Hypothalamus (tissue), 51 donors: ENCODE data around the gene RAD52.
A peak's percentile ranks its signal among the peaks of the same experiment; 100 is the strongest.

Source experiments
- DNase-seq, 51 donors: peaks; one replicate each; lab custom pipeline; 2025; lab: John Stamatoyannopoulos, UW

Gene RAD52

GRCh38 chr12:949453-950191 is at the start of gene RAD52:
TSS of gene RAD52 (minus strand) at chr12:949694. CDS start at chr12:933058, 16,636 bp downstream.
- peak; percentile 88 to 100 (median 96) for DNase-seq

GRCh38 chr12:998020-998874 is 48.8 kb upstream of the RAD52 start:
- DNase-seq, result peak in 1 of 51 donors; percentile 40

- no peak for DNase-seq
Observed at GRCh38 chr12:997505-997904, 48.0 kb upstream of the RAD52 start.

- no peak for DNase-seq
Observed at GRCh38 chr12:996881-997280, 47.4 kb upstream of the RAD52 start.

GRCh38 chr12:992647-993046 is 43.2 kb upstream of the RAD52 start:
- DNase-seq, result no peak

- peak in 21 of 51 donors; percentile 9 to 71 (median 54) for DNase-seq
Observed at GRCh38 chr12:991350-992333, 42.1 kb upstream of the RAD52 start.

- peak; percentile 48 to 98 (median 84) for DNase-seq
Observed at GRCh38 chr12:990661-991349, 41.3 kb upstream of the RAD52 start, which contains the start of gene ERC1. TSS of gene ERC1 (plus strand) at chr12:991223. CDS start at chr12:1027904, 36,681 bp downstream.

GRCh38 chr12:989751-990660 is 40.5 kb upstream of the RAD52 start:
- DNase-seq, result peak in 34 of 51 donors; percentile 3 to 80 (median 54)

GRCh38 chr12:989051-989450 is 39.6 kb upstream of the RAD52 start:
- no peak for DNase-seq

GRCh38 chr12:988646-989045 is 39.2 kb upstream of the RAD52 start:
- no peak for DNase-seq

GRCh38 chr12:981961-982360 is 32.5 kb upstream of the RAD52 start:
- DNase-seq, result no peak

- DNase-seq, result no peak
Observed at GRCh38 chr12:981176-981828, 31.8 kb upstream of the RAD52 start.

GRCh38 chr12:979349-979748 is 29.9 kb upstream of the RAD52 start:
- no peak for DNase-seq

- no peak for DNase-seq
Observed at GRCh38 chr12:977156-977555, 27.7 kb upstream of the RAD52 start.

GRCh38 chr12:976644-977043 is 27.1 kb upstream of the RAD52 start:
- no peak for DNase-seq

GRCh38 chr12:974271-974862 is 24.9 kb upstream of the RAD52 start:
- no peak for DNase-seq

- DNase-seq, result no peak
Observed at GRCh38 chr12:971991-972390, 22.5 kb upstream of the RAD52 start.

GRCh38 chr12:969821-970220 is 20.3 kb upstream of the RAD52 start:
- no peak for DNase-seq
